ENCODE results near the gene FBXW11.

- TF ChIP-seq EZH2 (IDR thresholded peaks at IDR 0.05; ENCODE audit: low read length), result no peak
- TF ChIP-seq CTCF (optimal IDR thresholded peaks at IDR 0.05 in 1 of 3, IDR thresholded peaks at IDR 0.05 in 1 of 3, conservative IDR thresholded peaks at IDR 0.05 in 1 of 3; ENCODE audit: extremely low read depth in 1 of 3, insufficient read depth in 2 of 3, low read length in 3 of 3), result no peak
Measured at GRCh38 chr5:172043865-172044264, 37.4 kb upstream of the FBXW11 start.

Data from keratinocyte (primary cell).